Neural cell (in vitro differentiated cells): ENCODE data around the gene LURAP1L.

Experiments used
- CTCF ChIP-seq: fragments of 450-650 bp; IDR thresholded peaks from 2 replicates; pipeline ENCODE4 v1.5.1; 2014; ENCODE audit warnings: antibody characterized with exemption, mild to moderate bottlenecking, moderate library complexity; ENCODE audit not compliant: poor library complexity, severe bottlenecking
- EP300 ChIP-seq: fragments of 450-650 bp; conservative IDR thresholded peaks from 2 replicates; pipeline ENCODE4 v1.6.1; 2014; ENCODE audit warnings: antibody characterized with exemption, mild to moderate bottlenecking, moderate library complexity; ENCODE audit not compliant: poor library complexity, severe bottlenecking

DNA sequence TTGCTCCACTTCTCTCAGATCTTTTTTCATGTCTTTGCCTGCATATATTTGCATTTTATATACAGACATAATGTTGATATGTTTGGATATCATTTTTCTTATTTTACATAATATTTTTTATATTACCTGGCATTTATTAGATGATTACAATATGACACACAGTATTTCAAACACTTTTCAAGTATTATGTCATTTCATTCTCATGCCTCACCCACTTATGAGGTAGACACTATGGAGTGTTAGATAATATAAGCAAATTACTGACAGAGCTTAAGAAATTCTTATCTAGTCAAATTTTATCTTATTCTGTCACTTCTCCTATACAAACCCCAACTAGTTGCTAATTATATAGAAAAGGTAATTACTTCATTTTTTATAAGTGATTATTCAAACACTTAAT is 11.1 kb downstream of the LURAP1L start:
- TF ChIP-seq CTCF (no peak), EP300 (no peak)
